Ovary (tissue), 3 donors: Measurements from ENCODE around the gene LRP1B.

Experiments used
- CTCF ChIP-seq, 3 donors: fragments of 450-650 bp in 2 of 3; fragments of 200-600 bp in 1 of 3; IDR thresholded peaks; one replicate each; pipeline versions ENCODE4 v1.5.1 to v1.8.0; 2016 to 2022; ENCODE audit warnings: antibody characterized with exemption in 3 of 3, mild to moderate bottlenecking in 1 of 3
- EP300 ChIP-seq: sonication (generic); formaldehyde crosslinking; IDR thresholded peaks from one replicate; pipeline ENCODE4 v1.6.1; 2017; ENCODE audit warnings: antibody characterized with exemption
- donor health status: DM: no; HTN: no; CAD: no.

- TF ChIP-seq EP300 (no peak), CTCF (IDR thresholded peaks at IDR 0.05) (no peak)
These were observed 1527.4 kb downstream of the LRP1B start for GRCh38 chr2:140603416-140603815.
